ENCODE results near the gene AGFG1. TPM values are rescaled to one million over a fixed set of nuclear protein-coding genes. Genes with fewer than 3 reads are reported as not detected.

The AGFG1 gene
- total RNA-seq, 2 experiments from 2014 or later: 65.6 to 71.2 TPM

- H3K27me3 Mint-ChIP-seq (ENCODE audit: low read depth): peaks cover 3% of the 10 kb centered on the region
- no peaks in the 10 kb centered on the region for H3K9me3 Mint-ChIP-seq (ENCODE audit: insufficient read depth)
- no peaks in the 10 kb centered on the region for H3K36me3 Mint-ChIP-seq (ENCODE audit: low read depth)
- no peak for ATAC-seq
- H3K27ac Mint-ChIP-seq: no peak overlapping the region
- peaks cover 3% of the 10 kb centered on the region for H3K4me1 Mint-ChIP-seq (ENCODE audit: low read depth)
- ChIA-PET CTCF (no interaction called here), POLR2A (no interaction called here)
- H3K4me3 Mint-ChIP-seq: no peak overlapping the region
- DNase-seq: no peak
These were observed 20.9 kb upstream of the AGFG1 start for GRCh38 chr2:227450926-227451654.

GRCh38 chr2:227451655-227451992 lies 20.3 kb upstream of the AGFG1 start:
- H3K27me3 Mint-ChIP-seq (ENCODE audit: low read depth): peaks cover 3% of the 10 kb centered on the region
- no peak for DNase-seq
- H3K36me3 Mint-ChIP-seq (ENCODE audit: low read depth): no peaks in the 10 kb centered on the region
- no peaks in the 10 kb centered on the region for H3K9me3 Mint-ChIP-seq (ENCODE audit: insufficient read depth)
- H3K27ac Mint-ChIP-seq: no peak overlapping the region
- H3K4me3 Mint-ChIP-seq: no peak overlapping the region
- no peak for ATAC-seq
- ChIA-PET CTCF (no interaction called here), POLR2A (no interaction called here)
- H3K4me1 Mint-ChIP-seq (ENCODE audit: low read depth): peaks cover 3% of the 10 kb centered on the region

GRCh38 chr2:227453810-227454209 lies 18.1 kb upstream of the AGFG1 start:
- Mint-ChIP-seq H3K4me3 (no peak overlapping the region), H3K9me3 (ENCODE audit: insufficient read depth) (no peaks in the 10 kb centered on the region), H3K27me3 (ENCODE audit: low read depth) (peaks cover 3% of the 10 kb centered on the region), H3K27ac (no peak overlapping the region), H3K36me3 (ENCODE audit: low read depth) (no peaks in the 10 kb centered on the region), H3K4me1 (ENCODE audit: low read depth) (peaks cover 4% of the 10 kb centered on the region)
- ATAC-seq (no peak), DNase-seq (no peak)
- CTCF ChIA-PET: no interaction called here
- POLR2A ChIA-PET: no interaction called here

- H3K4me3 Mint-ChIP-seq: no peak overlapping the region
- H3K9me3 Mint-ChIP-seq (ENCODE audit: insufficient read depth): no peaks in the 10 kb centered on the region
- ATAC-seq: no peak
- peaks cover 3% of the 10 kb centered on the region for H3K27me3 Mint-ChIP-seq (ENCODE audit: low read depth)
- DNase-seq: no peak
- peaks cover 8% of the 10 kb centered on the region for H3K4me1 Mint-ChIP-seq (ENCODE audit: low read depth)
- POLR2A ChIA-PET: no interaction called here
- CTCF ChIA-PET: no interaction called here
- H3K36me3 Mint-ChIP-seq (ENCODE audit: low read depth): no peaks in the 10 kb centered on the region
- H3K27ac Mint-ChIP-seq: no peak overlapping the region
These were observed 17.6 kb upstream of the AGFG1 start for GRCh38 chr2:227454323-227454860.

- Mint-ChIP-seq H3K27ac (no peak overlapping the region), H3K9me3 (ENCODE audit: insufficient read depth) (no peaks in the 10 kb centered on the region), H3K4me3 (no peak overlapping the region), H3K4me1 (ENCODE audit: low read depth) (peaks cover 16% of the 10 kb centered on the region), H3K27me3 (ENCODE audit: low read depth) (peaks cover 3% of the 10 kb centered on the region), H3K36me3 (ENCODE audit: low read depth) (no peaks in the 10 kb centered on the region)
- POLR2A ChIA-PET: no interaction called here
- CTCF ChIA-PET: no interaction called here
- ATAC-seq: no peak
- DNase-seq: no peak
These were observed 16.8 kb upstream of the AGFG1 start for GRCh38 chr2:227455200-227455599.

- Mint-ChIP-seq H3K36me3 (ENCODE audit: low read depth) (no peaks in the 10 kb centered on the region), H3K27ac (no peak overlapping the region), H3K4me3 (no peak overlapping the region), H3K9me3 (ENCODE audit: insufficient read depth) (no peaks in the 10 kb centered on the region), H3K27me3 (ENCODE audit: low read depth) (no peaks in the 10 kb centered on the region), H3K4me1 (ENCODE audit: low read depth) (peaks cover 24% of the 10 kb centered on the region)
- ChIA-PET CTCF (no interaction called here), POLR2A (no interaction called here)
- DNase-seq (no peak), ATAC-seq (no peak)
These were observed 15.9 kb upstream of the AGFG1 start for GRCh38 chr2:227456102-227456501.

- ChIA-PET POLR2A (no interaction called here), CTCF (no interaction called here)
- ATAC-seq (no peak), DNase-seq (no peak)
- no peaks in the 10 kb centered on the region for H3K9me3 Mint-ChIP-seq (ENCODE audit: insufficient read depth)
- H3K4me1 Mint-ChIP-seq (ENCODE audit: low read depth): peaks cover 28% of the 10 kb centered on the region
- H3K27me3 Mint-ChIP-seq (ENCODE audit: low read depth): no peaks in the 10 kb centered on the region
- H3K36me3 Mint-ChIP-seq (ENCODE audit: low read depth): no peaks in the 10 kb centered on the region
- H3K4me3 Mint-ChIP-seq: no peak overlapping the region
- H3K27ac Mint-ChIP-seq: no peak overlapping the region
These were observed 15.2 kb upstream of the AGFG1 start for GRCh38 chr2:227456772-227457171.

- H3K36me3 Mint-ChIP-seq (ENCODE audit: low read depth): peaks cover 2% of the 10 kb centered on the region
- peak overlapping the region; percentile 67 for H3K27ac Mint-ChIP-seq
- H3K4me1 Mint-ChIP-seq (ENCODE audit: low read depth): peaks cover 59% of the 10 kb centered on the region
- DNase-seq (peak; percentile 72), ATAC-seq (peak; percentile 75)
- CTCF ChIA-PET: interaction anchor here (1.2 to 1.5 kb wide), 2 partner anchors 13 to 18 kb away, joined by 3 read pairs; no protein-coding TSS in a partner anchor
- H3K4me3 Mint-ChIP-seq: no peak overlapping the region
- no peaks in the 10 kb centered on the region for H3K9me3 Mint-ChIP-seq (ENCODE audit: insufficient read depth)
- POLR2A ChIA-PET: no interaction called here
- H3K27me3 Mint-ChIP-seq (ENCODE audit: low read depth): no peaks in the 10 kb centered on the region
These were observed 11.9 kb upstream of the AGFG1 start for GRCh38 chr2:227460070-227460485.

- Mint-ChIP-seq H3K4me3 (no peak overlapping the region), H3K4me1 (ENCODE audit: low read depth) (peaks cover 64% of the 10 kb centered on the region), H3K36me3 (ENCODE audit: low read depth) (peaks cover 2% of the 10 kb centered on the region), H3K9me3 (ENCODE audit: insufficient read depth) (no peaks in the 10 kb centered on the region), H3K27ac (peak overlapping the region; percentile 67), H3K27me3 (ENCODE audit: low read depth) (no peaks in the 10 kb centered on the region)
- no peak for ATAC-seq
- no peak for DNase-seq
- POLR2A ChIA-PET: no interaction called here
- CTCF ChIA-PET: interaction anchor here (1.0 to 1.5 kb wide), 3 partner anchors 12 to 54 kb away, joined by 3 read pairs; no protein-coding TSS in a partner anchor
These were observed 11.1 kb upstream of the AGFG1 start for GRCh38 chr2:227460833-227461232.

- Mint-ChIP-seq H3K4me3 (no peak overlapping the region), H3K4me1 (ENCODE audit: low read depth) (peaks cover 73% of the 10 kb centered on the region), H3K27ac (no peak overlapping the region)
These were observed 10.0 kb upstream of the AGFG1 start for GRCh38 chr2:227461811-227462461.

GRCh38 chr2:227462462-227462951 lies 9.4 kb upstream of the AGFG1 start:
- ATAC-seq (no peak), DNase-seq (no peak)
- Mint-ChIP-seq H3K27me3 (ENCODE audit: low read depth) (no peaks in the 10 kb centered on the region), H3K36me3 (ENCODE audit: low read depth) (peaks cover 2% of the 10 kb centered on the region), H3K27ac (no peak overlapping the region), H3K4me3 (no peak overlapping the region), H3K9me3 (ENCODE audit: insufficient read depth) (no peaks in the 10 kb centered on the region), H3K4me1 (ENCODE audit: low read depth) (peaks cover 78% of the 10 kb centered on the region)
- ChIA-PET POLR2A (no interaction called here), CTCF (no interaction called here)

More at GRCh38 chr2:227461811-227462461, 10.0 kb upstream of the AGFG1 start:
- ATAC-seq (no peak), DNase-seq (no peak)
- CTCF ChIA-PET: interaction anchor here (1.0 kb wide), 1 partner anchor 9 kb away, joined by 3 read pairs; no protein-coding TSS in a partner anchor
- Mint-ChIP-seq H3K9me3 (ENCODE audit: insufficient read depth) (no peaks in the 10 kb centered on the region), H3K27me3 (ENCODE audit: low read depth) (no peaks in the 10 kb centered on the region), H3K36me3 (ENCODE audit: low read depth) (peaks cover 2% of the 10 kb centered on the region)
- POLR2A ChIA-PET: no interaction called here
